Fibroblast of lung (primary cell): ENCODE results near the gene ATG4B. TPM values are rescaled to one million over a fixed set of nuclear protein-coding genes. Genes with fewer than 3 reads are reported as not detected.

Experiments used
- DNase-seq, 2 donors: peaks; one replicate each; pipeline versions ENCODE4 v3.0.0 to v3.0.0-alpha.2; 2010; ENCODE audit warnings: low read depth in 2 of 2
- H2AFZ ChIP-seq: 2 replicates; pipeline ENCODE4 v1.5.1; 2012; ENCODE audit warnings: low read length, control low read depth, inconsistent platforms
- H3K27ac ChIP-seq: 2 replicates; pipeline ENCODE4 v1.5.1; 2011; ENCODE audit warnings: low read length, control low read depth; ENCODE audit not compliant: insufficient read depth
- H3K27me3 ChIP-seq: 2 replicates; pipeline ENCODE4 v1.5.1; 2011; ENCODE audit warnings: mild to moderate bottlenecking, low read length; ENCODE audit not compliant: control insufficient read depth, insufficient read depth
- H3K36me3 ChIP-seq: 2 replicates; pipeline ENCODE4 v1.5.1; 2011; ENCODE audit warnings: low read length; ENCODE audit not compliant: control insufficient read depth, insufficient read depth
- H3K4me1 ChIP-seq: 2 replicates; pipeline ENCODE4 v1.5.1; 2011; ENCODE audit warnings: low read length; ENCODE audit not compliant: control insufficient read depth, insufficient read depth; ENCODE audit errors: extremely low read depth
- H3K4me2 ChIP-seq: 2 replicates; pipeline ENCODE4 v1.5.1; 2011; ENCODE audit warnings: low read length, control low read depth; ENCODE audit not compliant: insufficient read depth; ENCODE audit errors: extremely low read depth
- H3K4me3 ChIP-seq, 4 experiments: fragments of 200-600 bp in 1 of 4; sonication (generic) in 1 of 4; replicated peaks in 1 of 4; 2 replicates each; pipeline ENCODE4 v1.5.1; 2011 to 2016; ENCODE audit warnings: low read length in 4 of 4, low read depth in 3 of 4, mild to moderate bottlenecking in 3 of 4, control low read depth in 2 of 4, inconsistent platforms in 1 of 4, mixed read lengths in 1 of 4; ENCODE audit not compliant: insufficient read depth in 1 of 4; ENCODE audit errors: control extremely low read depth in 1 of 4
- H3K79me2 ChIP-seq: 2 replicates; pipeline ENCODE4 v1.5.1; 2012; ENCODE audit warnings: mild to moderate bottlenecking, low read length, inconsistent platforms; ENCODE audit not compliant: control insufficient read depth, insufficient read depth
- H3K9ac ChIP-seq: 2 replicates; pipeline ENCODE4 v1.5.1; 2011; ENCODE audit warnings: mild to moderate bottlenecking, low read length, control low read depth; ENCODE audit not compliant: insufficient read depth
- H3K9me3 ChIP-seq: 2 replicates; pipeline ENCODE4 v1.5.1; 2012; ENCODE audit warnings: low read depth, low read length; ENCODE audit not compliant: control insufficient read depth, insufficient read depth
- H4K20me1 ChIP-seq: 2 replicates; pipeline ENCODE4 v1.5.1; 2011; ENCODE audit warnings: low read length; ENCODE audit not compliant: control insufficient read depth, insufficient read depth; ENCODE audit errors: extremely low read depth
- CTCF ChIP-seq, 2 donors: IDR thresholded peaks in 1 of 2; conservative IDR thresholded peaks in 1 of 2; 1 replicate in 1 of 2; 2 replicates in 1 of 2; pipeline ENCODE4 v1.5.1; 2011 to 2012; ENCODE audit warnings: low read length in 2 of 2, control low read depth in 1 of 2, inconsistent platforms in 1 of 2, low read depth in 1 of 2, mild to moderate bottlenecking in 1 of 2
- EZH2 ChIP-seq: IDR thresholded peaks from 2 replicates; pipeline ENCODE4 v1.5.1; 2012; ENCODE audit warnings: low read length, control low read depth, mild to moderate bottlenecking; ENCODE audit errors: missing control alignments
- polyA plus RNA-seq, 2 donors: library from polyadenylated mRNA; depleted of rRNA in 1 of 2; stranded (reverse) in 1 of 2; unstranded in 1 of 2; fragments of >200 nt; gene quantifications; 2 replicates each; pipeline ENCODE4 v1.2.1, GENCODE V29; 2011 to 2012; ENCODE audit warnings: missing spikeins in 1 of 2
- total RNA-seq: library from RNA; depleted of rRNA; stranded (reverse); fragments of >200 nt; gene quantifications from 2 replicates; pipeline ENCODE4 v1.2.1, GENCODE V29; 2014

ATG4B gene
- total and polyA plus RNA-seq, 2 donors (not counting 1 experiment from before 2014, with no cell fraction given), result 45.1 to 76.2 TPM

- Histone ChIP-seq H3K9me3 (peaks cover under 1% of the 10 kb centered on the region), H3K4me3 (no peak overlapping the region), H3K27ac (no peak overlapping the region), H4K20me1 (no peaks in the 10 kb centered on the region), H3K36me3 (no peaks in the 10 kb centered on the region), H3K79me2 (no peaks in the 10 kb centered on the region), H3K9ac (no peak overlapping the region), H2AFZ (no peak overlapping the region), H3K27me3 (no peaks in the 10 kb centered on the region), H3K4me1 (no peaks in the 10 kb centered on the region), H3K4me2 (no peak overlapping the region)
- DNase-seq, result no peak
- TF ChIP-seq EZH2, result no peak
- no peak for TF ChIP-seq CTCF (conservative IDR thresholded peaks at IDR 0.05 in 1 of 2, IDR thresholded peaks at IDR 0.05 in 1 of 2; ENCODE audit: low read depth in 1 of 2, low read length in 2 of 2)
These were observed 45.2 kb upstream of the ATG4B start for GRCh38 chr2:241592126-241592845.

GRCh38 chr2:241593271-241593670, 44.2 kb upstream of the ATG4B start:
- TF ChIP-seq CTCF (conservative IDR thresholded peaks at IDR 0.05 in 1 of 2, IDR thresholded peaks at IDR 0.05 in 1 of 2; ENCODE audit: low read depth in 1 of 2, low read length in 2 of 2), result no peak
- TF ChIP-seq EZH2, result no peak
- no peak overlapping the region for H3K4me2 ChIP-seq

GRCh38 chr2:241595600-241596140, 41.8 kb upstream of the ATG4B start:
- H3K27me3 ChIP-seq, result no peaks in the 10 kb centered on the region
- no peak overlapping the region for H3K4me2 ChIP-seq
- no peaks in the 10 kb centered on the region for H3K79me2 ChIP-seq
- no peak overlapping the region for H3K9ac ChIP-seq
- no peak overlapping the region for H3K27ac ChIP-seq
- H3K4me3 ChIP-seq, result no peak overlapping the region
- TF ChIP-seq CTCF (conservative IDR thresholded peaks at IDR 0.05 in 1 of 2, IDR thresholded peaks at IDR 0.05 in 1 of 2; ENCODE audit: low read depth in 1 of 2, low read length in 2 of 2) (peak; percentile 13 to 35), EZH2 (no peak)
- H3K4me1 ChIP-seq, result no peaks in the 10 kb centered on the region
- H4K20me1 ChIP-seq, result no peaks in the 10 kb centered on the region
- H3K9me3 ChIP-seq, result no peaks in the 10 kb centered on the region
- DNase-seq, result no peak
- H2AFZ ChIP-seq, result no peak overlapping the region
- peaks cover 2% of the 10 kb centered on the region for H3K36me3 ChIP-seq

More at GRCh38 chr2:241593271-241593670, 44.2 kb upstream of the ATG4B start:
- Histone ChIP-seq H3K9me3 (no peaks in the 10 kb centered on the region), H2AFZ (no peak overlapping the region), H3K36me3 (peaks cover 2% of the 10 kb centered on the region), H3K9ac (no peak overlapping the region), H3K4me3 (no peak overlapping the region), H3K27ac (no peak overlapping the region), H3K27me3 (no peaks in the 10 kb centered on the region), H4K20me1 (no peaks in the 10 kb centered on the region), H3K4me1 (no peaks in the 10 kb centered on the region), H3K79me2 (no peaks in the 10 kb centered on the region)
- no peak for DNase-seq
